MV-4-11 (cell line): ENCODE measurements around the gene SCLT1.
A peak's percentile ranks its signal among the peaks of the same experiment; 100 is the strongest.

Experiments
- DNase-seq: peaks from one replicate; lab custom pipeline; 2025; lab: John Stamatoyannopoulos, UW

Gene SCLT1

GRCh38 chr4:128869776-128870509 lies 223.4 kb downstream of the SCLT1 start:
- no peak for DNase-seq

- peak; percentile 71 for DNase-seq
Measured at GRCh38 chr4:128868758-128869157, 224.6 kb downstream of the SCLT1 start.

GRCh38 chr4:128866691-128867090 lies 226.6 kb downstream of the SCLT1 start:
- DNase-seq: no peak

GRCh38 chr4:128866269-128866668 lies 227.1 kb downstream of the SCLT1 start:
- DNase-seq: no peak

- DNase-seq: no peak
Measured at GRCh38 chr4:128865132-128865531, 228.2 kb downstream of the SCLT1 start.

- DNase-seq: peak; percentile 10
Measured at GRCh38 chr4:128863312-128864075, 229.8 kb downstream of the SCLT1 start.

GRCh38 chr4:128862608-128863311 lies 230.6 kb downstream of the SCLT1 start:
- no peak for DNase-seq

GRCh38 chr4:128861856-128862518 lies 231.4 kb downstream of the SCLT1 start:
- peak; percentile 3 for DNase-seq

- peak; percentile 52 for DNase-seq
Measured at GRCh38 chr4:128859887-128860677, 233.3 kb downstream of the SCLT1 start.

GRCh38 chr4:128858879-128859671 lies 234.3 kb downstream of the SCLT1 start:
- no peak for DNase-seq

- DNase-seq: no peak
Measured at GRCh38 chr4:128856246-128856645, 237.1 kb downstream of the SCLT1 start.

GRCh38 chr4:128855621-128856020 lies 237.7 kb downstream of the SCLT1 start:
- DNase-seq: no peak

- DNase-seq: peak; percentile 72
Measured at GRCh38 chr4:128854433-128854832, 238.9 kb downstream of the SCLT1 start.

- DNase-seq: no peak
Measured at GRCh38 chr4:128853741-128854140, 239.6 kb downstream of the SCLT1 start.

- DNase-seq: no peak
Measured at GRCh38 chr4:128850252-128850651, 243.1 kb downstream of the SCLT1 start.

GRCh38 chr4:128848461-128848860 lies 244.9 kb downstream of the SCLT1 start:
- no peak for DNase-seq

GRCh38 chr4:128847082-128847724 lies 246.1 kb downstream of the SCLT1 start:
- peak; percentile 71 for DNase-seq

GRCh38 chr4:128846063-128846462 lies 247.3 kb downstream of the SCLT1 start:
- no peak for DNase-seq

GRCh38 chr4:128844931-128845330 lies 248.4 kb downstream of the SCLT1 start:
- DNase-seq: no peak

- DNase-seq: no peak
Measured at GRCh38 chr4:128841402-128841801, 251.9 kb downstream of the SCLT1 start.
